Left ventricle myocardium superior (tissue), 1 donor: ENCODE results near the gene ANKRD2. TPM values are rescaled to one million over a fixed set of nuclear protein-coding genes. Genes with fewer than 3 reads are reported as not detected.
"Not testable (repeated sequence)": the region's sequence is repeated elsewhere in the genome, so short reads cannot be mapped to it uniquely, and the experiment has no call there.

ENCODE experiments used
- ATAC-seq: fragments of 200-7000 bp; cut with Tn5 transposase; one replicate; pipeline ENCODE4 v1.9.1; 2020; ENCODE audit warnings: mild to moderate bottlenecking, moderate library complexity
- DNase-seq: peaks from one replicate; pipeline ENCODE4 v3.0.0-alpha.2; 2020
- intact Hi-C: fragments of 100-400 bp; cut with micrococcal nuclease; formaldehyde crosslinking; loops from one replicate; pipeline ENCODE4 v1.11.0; 2022
- long read RNA-seq: library from polyadenylated mRNA; unstranded; transcript quantifications from one replicate; pipeline ENCODE4 v2.0.0, GENCODE V29; 2021
- total RNA-seq: library from RNA; stranded (reverse); fragmentation: NEBNext Ultra II Directional; extraction: Animal tissue kit (Norgen Biotek cat#: 25700); gene quantifications from one replicate; pipeline ENCODE4 v1.2.1, GENCODE V29; 2021
- donor health status: DM: no; HTN: yes; CAD: no; lungs with severe emphysema.

The ANKRD2 gene
- total RNA-seq: 318 TPM
- long read RNA-seq, transcript ANKRD2-202 (9 exons, 1,449 nt): major isoform, 204 of 254 reads
- long read RNA-seq, partial matches to known transcripts: 41 of 254 reads
- long read RNA-seq, other reads (novel, unspliced or antisense): 9 of 254 reads

GRCh38 chr10:97572214-97572989 lies at the start of gene ANKRD2:
ANKRD2 (plus strand) TSS chr10:97572779; CDS start chr10:97572789, 10 bp downstream.
- intact Hi-C loops: loop anchor here (2.0 kb wide), 1 partner anchor 40 kb away; no protein-coding TSS in a partner anchor
- peak; percentile 67 for ATAC-seq

GRCh38 chr10:97522937-97523336 lies 49.6 kb upstream of the ANKRD2 start:
- no peak for DNase-seq
- intact Hi-C loops: no loop called here
- no peak for ATAC-seq

More at GRCh38 chr10:97572214-97572989, at the start of gene ANKRD2:
- DNase-seq: peak; percentile 88

- DNase-seq (no peak), ATAC-seq (no peak)
- intact Hi-C loops: no loop called here
These were observed 47.5 kb upstream of the ANKRD2 start for GRCh38 chr10:97525086-97525485.

- no peak for ATAC-seq
- no peak for DNase-seq
- intact Hi-C loops: no loop called here
These were observed 46.9 kb upstream of the ANKRD2 start for GRCh38 chr10:97525683-97526110.

- intact Hi-C loops, ATAC-seq, DNase-seq: not testable (repeated sequence)
These were observed 43.7 kb upstream of the ANKRD2 start for GRCh38 chr10:97528876-97529275.

- intact Hi-C loops: no loop called here
- ATAC-seq: peak; percentile 39
- no peak for DNase-seq
These were observed 42.7 kb upstream of the ANKRD2 start for GRCh38 chr10:97529685-97530465.

- ATAC-seq: no peak
- no peak for DNase-seq
- intact Hi-C loops: no loop called here
These were observed 41.1 kb upstream of the ANKRD2 start for GRCh38 chr10:97531401-97531986.

- intact Hi-C loops: no loop called here
- DNase-seq (no peak), ATAC-seq (no peak)
These were observed 39.5 kb upstream of the ANKRD2 start for GRCh38 chr10:97532935-97533671.

GRCh38 chr10:97533888-97534287 lies 38.7 kb upstream of the ANKRD2 start:
- ATAC-seq (no peak), DNase-seq (no peak)
- intact Hi-C loops: no loop called here

- intact Hi-C loops: no loop called here
- peak; percentile 48 for DNase-seq
These were observed 37.7 kb upstream of the ANKRD2 start for GRCh38 chr10:97534746-97535367.

GRCh38 chr10:97537186-97537869 lies 35.3 kb upstream of the ANKRD2 start:
- DNase-seq: no peak
- intact Hi-C loops: no loop called here
- no peak for ATAC-seq

More at GRCh38 chr10:97534746-97535367, 37.7 kb upstream of the ANKRD2 start:
- ATAC-seq: peak; percentile 20

GRCh38 chr10:97538411-97538810 lies 34.2 kb upstream of the ANKRD2 start:
- intact Hi-C loops: no loop called here
- no peak for ATAC-seq
- DNase-seq: no peak

GRCh38 chr10:97538839-97539238 lies 33.7 kb upstream of the ANKRD2 start:
- DNase-seq (no peak), ATAC-seq (no peak)
- intact Hi-C loops: no loop called here

GRCh38 chr10:97539523-97540200 lies 32.9 kb upstream of the ANKRD2 start:
- DNase-seq: peak; percentile 53
- peak; percentile 17 for ATAC-seq
- intact Hi-C loops: no loop called here

GRCh38 chr10:97540669-97541500 lies 31.7 kb upstream of the ANKRD2 start:
- DNase-seq (peak; percentile 54), ATAC-seq (no peak)
- intact Hi-C loops: no loop called here

GRCh38 chr10:97542169-97543024 lies 30.2 kb upstream of the ANKRD2 start:
- intact Hi-C loops: no loop called here
- ATAC-seq (peak; percentile 79), DNase-seq (peak; percentile 70)
